Upper lobe of left lung (tissue), 4 donors: ENCODE measurements around the gene FAM174C.
A peak's percentile ranks its signal among the peaks of the same experiment; 100 is the strongest.

Source experiments
- POLR2A ChIP-seq, 4 donors: fragments of 450-650 bp; IDR thresholded peaks; one replicate each; pipeline ENCODE4 v1.5.1; 2016 to 2017; ENCODE audit warnings: antibody characterized with exemption in 4 of 4, mild to moderate bottlenecking in 2 of 4
- TF ChIP-seq, protein P1 (sequence below), 6 experiments: fragments of 450-650 bp in 4 of 6; fragments of 200-600 bp in 2 of 6; sonication (generic) in 2 of 6; IDR thresholded peaks; one replicate each; pipeline ENCODE4 v1.5.1; 2016 to 2019; ENCODE audit warnings: antibody characterized with exemption in 6 of 6

GRCh38 chr19:1266916-1267476 is 8.3 kb upstream of the FAM174C start:
- TF ChIP-seq, protein P1, sequence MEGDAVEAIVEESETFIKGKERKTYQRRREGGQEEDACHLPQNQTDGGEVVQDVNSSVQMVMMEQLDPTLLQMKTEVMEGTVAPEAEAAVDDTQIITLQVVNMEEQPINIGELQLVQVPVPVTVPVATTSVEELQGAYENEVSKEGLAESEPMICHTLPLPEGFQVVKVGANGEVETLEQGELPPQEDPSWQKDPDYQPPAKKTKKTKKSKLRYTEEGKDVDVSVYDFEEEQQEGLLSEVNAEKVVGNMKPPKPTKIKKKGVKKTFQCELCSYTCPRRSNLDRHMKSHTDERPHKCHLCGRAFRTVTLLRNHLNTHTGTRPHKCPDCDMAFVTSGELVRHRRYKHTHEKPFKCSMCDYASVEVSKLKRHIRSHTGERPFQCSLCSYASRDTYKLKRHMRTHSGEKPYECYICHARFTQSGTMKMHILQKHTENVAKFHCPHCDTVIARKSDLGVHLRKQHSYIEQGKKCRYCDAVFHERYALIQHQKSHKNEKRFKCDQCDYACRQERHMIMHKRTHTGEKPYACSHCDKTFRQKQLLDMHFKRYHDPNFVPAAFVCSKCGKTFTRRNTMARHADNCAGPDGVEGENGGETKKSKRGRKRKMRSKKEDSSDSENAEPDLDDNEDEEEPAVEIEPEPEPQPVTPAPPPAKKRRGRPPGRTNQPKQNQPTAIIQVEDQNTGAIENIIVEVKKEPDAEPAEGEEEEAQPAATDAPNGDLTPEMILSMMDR (IDR thresholded peaks at IDR 0.05), result peak; percentile 97 to 100 (median 100)
- no peak for TF ChIP-seq POLR2A (IDR thresholded peaks at IDR 0.05)
